ENCODE data around the gene R3HDM2.
"Not testable (repeated sequence)": the region's sequence is repeated elsewhere in the genome, so short reads cannot be mapped to it uniquely, and the experiment has no call there.

The R3HDM2 gene

GRCh38 chr12:57452937-57453509, 22.2 kb upstream of the R3HDM2 start:
- DNase-seq (ENCODE audit: low read depth in 2 of 2), result no peak

DNA sequence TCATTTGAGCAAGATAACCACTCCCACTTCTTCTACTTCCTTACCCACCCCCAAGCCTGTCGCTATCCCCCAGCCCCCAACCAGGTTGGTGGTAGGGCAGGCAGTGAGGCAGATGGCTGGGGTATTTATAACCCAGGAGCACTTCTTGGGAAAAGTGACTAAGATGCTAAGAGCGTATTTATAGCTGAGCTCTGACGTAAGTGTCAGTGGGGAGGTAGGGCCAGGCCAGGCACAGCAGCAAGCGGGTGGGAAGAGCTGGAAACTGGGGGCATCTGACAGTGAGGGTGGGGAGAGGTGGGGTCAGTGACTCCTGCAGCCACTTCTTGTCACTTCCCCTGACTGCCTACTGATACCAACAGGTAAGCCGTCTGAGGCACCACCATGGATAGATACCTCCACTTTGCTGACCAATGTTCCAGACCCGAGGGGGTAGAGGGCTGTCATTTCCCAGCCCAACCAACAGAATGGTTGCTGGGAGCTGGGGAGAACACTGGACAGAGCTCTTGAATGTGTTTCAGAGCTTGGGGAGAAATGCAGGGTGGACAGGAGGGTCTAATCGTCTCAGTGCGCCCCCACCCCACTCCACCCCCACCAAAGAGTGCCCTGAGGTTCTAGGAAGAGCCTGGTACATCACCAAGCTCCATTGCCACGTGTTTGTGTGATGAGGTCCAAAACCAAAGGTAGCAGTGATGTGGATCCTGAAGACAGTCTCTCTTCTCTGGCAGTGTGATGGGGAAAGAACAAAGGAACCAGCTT, 21.5 kb upstream of the R3HDM2 start:
- DNase-seq (ENCODE audit: low read depth in 2 of 2), result no peak

DNA sequence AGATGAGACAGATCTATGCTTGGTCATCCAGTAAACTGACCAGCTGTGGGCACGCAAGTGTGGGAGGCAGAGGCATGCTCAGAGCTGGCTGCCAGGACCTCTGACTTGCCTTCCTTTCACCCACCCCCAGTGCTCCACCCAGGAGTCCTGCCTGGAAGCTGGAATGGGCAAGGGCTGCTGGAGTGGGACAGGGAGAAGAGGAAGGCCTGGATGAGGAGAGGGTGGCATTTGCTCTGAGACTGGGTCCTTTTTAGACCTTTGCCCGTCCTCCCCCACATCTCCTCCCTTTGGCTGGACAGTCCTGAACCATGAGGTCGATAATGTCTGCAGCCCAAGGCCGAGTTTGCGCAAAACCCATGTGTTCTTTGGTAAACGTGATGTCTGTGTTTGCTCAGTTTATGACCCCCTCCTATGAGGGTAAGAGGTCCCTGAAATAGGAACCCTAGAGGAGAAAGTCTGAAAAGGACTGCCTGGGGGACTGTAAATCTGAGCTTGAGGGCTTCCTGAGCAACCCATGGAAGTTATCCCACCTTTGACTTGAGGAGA, 20.5 kb upstream of the R3HDM2 start:
- DNase-seq (ENCODE audit: low read depth in 2 of 2), result no peak

- DNase-seq (ENCODE audit: low read depth in 2 of 2), result no peak
These were observed 19.2 kb upstream of the R3HDM2 start for GRCh38 chr12:57450057-57450456.

GRCh38 chr12:57449375-57449774, 18.5 kb upstream of the R3HDM2 start:
- DNase-seq (ENCODE audit: low read depth in 2 of 2), result no peak

- no peak for DNase-seq (ENCODE audit: low read depth in 2 of 2)
These were observed 17.8 kb upstream of the R3HDM2 start for GRCh38 chr12:57448669-57449068.

GRCh38 chr12:57446292-57446960, 15.6 kb upstream of the R3HDM2 start:
- DNase-seq (ENCODE audit: low read depth in 2 of 2), result no peak

GRCh38 chr12:57444744-57445143, 13.9 kb upstream of the R3HDM2 start:
- no peak for DNase-seq (ENCODE audit: low read depth in 2 of 2)

GRCh38 chr12:57444337-57444736, 13.5 kb upstream of the R3HDM2 start:
- not testable (repeated sequence) for DNase-seq (ENCODE audit: low read depth in 2 of 2)

- DNase-seq (ENCODE audit: low read depth in 2 of 2), result no peak
These were observed 11.1 kb upstream of the R3HDM2 start for GRCh38 chr12:57441846-57442427.

- not testable (repeated sequence) for DNase-seq (ENCODE audit: low read depth in 2 of 2)
These were observed 10.6 kb upstream of the R3HDM2 start for GRCh38 chr12:57441393-57441792.

- no peak for DNase-seq (ENCODE audit: low read depth in 2 of 2)
These were observed 9.0 kb upstream of the R3HDM2 start for GRCh38 chr12:57439762-57440266.

- DNase-seq (ENCODE audit: low read depth in 2 of 2), result no peak
These were observed 7.6 kb upstream of the R3HDM2 start for GRCh38 chr12:57438400-57438799.

GRCh38 chr12:57435293-57435692, 4.5 kb upstream of the R3HDM2 start:
- no peak for DNase-seq (ENCODE audit: low read depth in 2 of 2)

GRCh38 chr12:57434517-57435223, 3.8 kb upstream of the R3HDM2 start, which contains the start of gene INHBC:
INHBC (plus strand) TSS chr12:57434784; CDS start chr12:57434887, 103 bp downstream.
- no peak for DNase-seq (ENCODE audit: low read depth in 2 of 2)

GRCh38 chr12:57433370-57433769, 2.5 kb upstream of the R3HDM2 start:
- DNase-seq (ENCODE audit: low read depth in 2 of 2), result no peak

- DNase-seq (ENCODE audit: low read depth in 2 of 2), result no peak
These were observed 878 bp upstream of the R3HDM2 start for GRCh38 chr12:57431654-57432188.

GRCh38 chr12:57430112-57430930, 522 bp downstream of the R3HDM2 start:
- DNase-seq (ENCODE audit: low read depth in 2 of 2), result peak in 1 of 2 donors; percentile 21

- DNase-seq (ENCODE audit: low read depth in 2 of 2), result no peak
These were observed 1.3 kb downstream of the R3HDM2 start for GRCh38 chr12:57429473-57430111.

- DNase-seq (ENCODE audit: low read depth in 2 of 2), result no peak
These were observed 1.9 kb downstream of the R3HDM2 start for GRCh38 chr12:57428965-57429364.

Data from stimulated activated CD4-positive, alpha-beta T cell treated with anti-CD3 and anti-CD28 coated beads, Interleukin-1b, Interleukin-23, amount 100 ng/mL, for 4 hours (primary cell).